ENCODE measurements around the gene PHF5A. TPM values are rescaled to one million over a fixed set of nuclear protein-coding genes. Genes with fewer than 3 reads are reported as not detected.
"Not testable (repeated sequence)": the region's sequence is repeated elsewhere in the genome, so short reads cannot be mapped to it uniquely, and the experiment has no call there.

Gene PHF5A
- polyA plus RNA-seq, 12 donors, result 31.0 to 46.9 (median 39.6) TPM; not detected in 1

DNA sequence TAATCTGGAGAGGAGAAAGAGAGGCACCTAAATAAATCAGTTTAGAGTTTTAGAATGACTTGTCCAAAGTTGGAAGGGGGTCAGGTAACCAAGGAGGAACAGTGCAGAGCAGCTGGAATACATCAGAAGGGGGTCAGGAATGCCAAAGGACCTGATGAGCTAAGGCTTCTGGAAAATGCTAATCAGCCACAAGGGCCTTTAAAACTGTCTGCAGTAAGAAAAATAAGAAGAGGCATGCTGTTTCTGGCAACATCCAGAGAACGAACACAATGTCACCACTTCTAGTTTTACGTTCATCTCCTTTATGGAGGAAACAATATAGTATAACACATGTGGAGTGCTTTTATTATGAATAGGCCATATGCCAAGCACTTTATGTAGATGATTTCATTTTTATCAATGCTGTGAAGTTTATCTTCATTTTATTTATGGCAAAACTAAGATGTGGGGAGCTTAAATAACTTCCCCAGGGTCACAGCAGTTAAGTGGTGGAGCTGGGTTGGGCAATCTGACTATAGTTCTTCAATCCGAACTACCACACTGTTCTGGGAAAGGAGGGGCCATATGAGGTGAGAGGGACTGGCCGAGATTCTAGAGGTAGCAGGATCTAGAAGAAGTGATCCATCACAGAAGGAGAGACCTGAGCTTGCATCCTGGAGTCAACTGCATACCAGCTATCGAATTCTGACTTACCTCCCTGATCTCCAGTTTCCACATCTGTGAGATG lies 23.0 kb upstream of the PHF5A start:
- DNase-seq, result peak; percentile 54

DNA sequence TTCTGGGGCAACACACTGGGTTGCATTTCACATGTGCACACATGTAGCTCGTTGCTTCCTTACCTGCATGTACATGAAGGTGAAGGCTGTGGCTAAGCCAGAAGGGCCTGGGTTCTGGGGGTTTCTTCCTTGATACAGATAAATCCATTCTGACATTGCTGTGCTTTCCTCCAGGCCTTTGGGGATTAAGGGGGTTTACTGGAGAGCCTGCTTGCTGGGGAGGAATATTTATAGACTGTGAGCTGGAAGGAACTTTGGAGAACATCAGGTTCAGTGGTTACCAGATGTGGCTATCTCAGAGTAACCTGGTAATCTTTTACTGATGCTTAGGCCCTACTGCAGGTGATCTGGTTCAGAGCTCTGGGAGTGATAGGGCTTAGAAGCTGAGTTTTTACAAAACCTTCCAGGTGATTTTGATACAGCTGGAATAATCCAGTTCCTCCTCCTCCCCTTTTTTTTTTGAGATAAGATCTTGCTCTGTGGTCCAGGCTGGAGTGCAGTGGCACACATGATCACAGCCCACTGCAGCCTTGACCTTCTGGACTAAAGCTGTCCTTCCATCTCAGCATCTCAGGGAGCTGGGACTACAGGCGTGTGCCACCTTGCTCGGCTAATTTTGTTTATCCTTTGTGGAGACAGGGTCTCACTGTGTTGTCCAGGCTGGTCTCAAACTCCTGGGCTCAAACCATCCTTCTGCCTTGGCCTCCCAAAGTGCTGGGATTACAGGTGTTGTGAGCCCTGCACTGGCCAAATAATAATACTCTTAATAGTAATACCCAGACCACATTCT lies 20.3 kb upstream of the PHF5A start:
- no peak for DNase-seq

DNA sequence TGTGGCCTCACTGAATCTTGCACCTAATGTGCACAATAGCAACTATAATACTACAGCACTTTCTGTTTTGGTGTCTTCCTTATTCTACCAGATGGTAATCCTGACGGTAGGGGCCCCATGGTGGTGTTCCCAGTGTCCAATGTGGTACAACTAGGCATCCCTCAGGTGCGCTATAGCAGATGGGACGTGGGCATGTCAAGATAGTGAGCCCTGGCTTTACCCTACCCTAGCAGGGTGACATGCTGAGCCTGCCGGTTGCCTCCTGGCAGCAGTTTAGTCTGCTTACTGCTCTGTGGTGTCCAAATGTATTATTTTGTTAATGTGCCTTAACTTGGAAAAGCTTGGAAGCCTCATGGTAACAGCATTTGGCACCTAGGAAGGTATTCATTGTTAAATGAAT lies 19.6 kb upstream of the PHF5A start:
- no peak for DNase-seq

DNA sequence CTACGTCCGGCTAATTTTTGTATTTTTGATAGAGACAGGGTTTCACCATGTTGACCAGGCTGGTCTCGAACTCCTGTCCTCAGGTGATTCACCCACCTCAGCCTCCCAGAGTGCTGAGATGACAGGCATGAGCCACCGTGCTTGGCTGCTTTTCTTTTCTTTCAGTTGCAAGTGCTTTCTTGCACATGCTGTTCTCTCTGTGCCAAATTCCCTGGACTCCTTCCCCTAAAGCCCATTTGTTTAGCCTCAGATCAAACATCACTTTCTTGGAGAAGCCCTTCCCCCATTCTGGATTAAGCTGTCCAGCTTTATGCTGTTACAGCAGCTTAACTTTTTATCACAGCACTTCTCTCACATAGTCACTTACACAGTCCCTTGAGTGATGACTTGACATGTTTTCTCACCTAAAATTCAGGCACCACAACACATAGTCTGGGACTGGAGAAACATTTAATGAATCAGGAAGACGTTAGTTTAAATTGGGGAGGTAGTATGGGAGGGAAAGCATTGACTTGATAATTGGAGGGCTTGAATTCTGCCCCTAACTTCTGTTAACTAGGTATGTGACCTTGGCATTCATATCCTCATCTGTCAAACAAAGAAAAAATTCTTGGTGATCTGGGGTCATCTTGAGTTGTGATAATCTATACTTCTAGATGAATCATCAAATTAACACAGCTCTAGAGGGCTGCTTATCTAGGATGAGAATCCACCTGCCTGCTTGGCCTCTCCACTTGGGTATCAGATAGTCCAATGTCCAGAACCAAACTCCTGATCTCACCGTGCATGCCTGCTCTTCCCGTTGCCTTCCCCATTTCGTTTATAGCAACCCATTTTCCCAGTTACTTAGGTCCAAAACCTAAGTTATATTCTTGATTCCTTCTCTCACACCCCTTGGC lies 18.8 kb upstream of the PHF5A start:
- DNase-seq, result no peak

DNA sequence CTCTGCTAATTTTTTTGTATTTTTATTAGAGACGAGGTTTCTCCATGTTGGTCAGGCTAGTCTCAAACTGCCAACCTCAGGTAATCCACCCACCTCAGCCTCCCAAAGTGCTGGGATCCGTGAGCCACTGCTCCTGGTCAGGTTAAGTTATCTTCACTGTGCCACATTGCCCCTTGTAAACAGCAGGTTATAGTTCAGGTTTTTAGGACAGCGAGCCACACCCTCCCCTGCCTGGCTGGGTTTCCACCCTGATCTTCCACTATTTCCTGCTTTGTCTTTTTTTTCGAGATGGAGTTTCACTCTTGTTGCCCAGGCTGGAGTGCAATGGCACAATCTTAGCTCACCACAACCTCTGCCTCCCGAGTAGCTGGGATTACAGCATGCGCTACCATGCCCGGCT lies 16.5 kb upstream of the PHF5A start:
- DNase-seq, result no peak

DNA sequence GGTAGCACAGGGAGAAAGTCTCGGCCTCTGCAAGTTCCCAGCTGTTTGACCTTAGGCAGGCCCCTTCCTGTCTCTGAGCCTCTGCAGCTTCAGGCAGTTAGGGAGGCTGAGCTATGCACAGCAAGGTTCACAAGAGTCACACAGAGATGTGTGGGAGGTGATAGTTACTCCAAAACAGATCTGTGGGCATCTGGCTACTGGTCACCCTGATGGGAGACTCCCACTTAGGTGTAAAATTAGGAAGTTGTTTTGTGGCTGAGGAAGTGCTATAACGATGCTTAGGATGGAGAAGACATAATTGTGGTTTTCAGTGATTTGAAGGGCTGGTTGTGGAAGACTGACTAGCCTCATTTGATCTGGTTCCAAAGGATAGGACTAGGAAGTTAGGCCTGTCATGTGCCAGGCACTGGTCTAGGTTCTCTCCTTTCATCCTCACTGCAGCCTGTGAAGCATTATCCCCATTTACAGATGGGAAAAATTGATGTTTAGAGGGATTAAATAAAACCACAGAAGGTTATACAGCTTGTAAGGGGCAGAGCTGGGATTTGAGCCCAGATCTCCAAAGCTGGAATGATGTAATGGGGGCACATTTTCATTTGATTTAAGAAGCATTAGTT lies 13.9 kb upstream of the PHF5A start:
- DNase-seq, result no peak

DNA sequence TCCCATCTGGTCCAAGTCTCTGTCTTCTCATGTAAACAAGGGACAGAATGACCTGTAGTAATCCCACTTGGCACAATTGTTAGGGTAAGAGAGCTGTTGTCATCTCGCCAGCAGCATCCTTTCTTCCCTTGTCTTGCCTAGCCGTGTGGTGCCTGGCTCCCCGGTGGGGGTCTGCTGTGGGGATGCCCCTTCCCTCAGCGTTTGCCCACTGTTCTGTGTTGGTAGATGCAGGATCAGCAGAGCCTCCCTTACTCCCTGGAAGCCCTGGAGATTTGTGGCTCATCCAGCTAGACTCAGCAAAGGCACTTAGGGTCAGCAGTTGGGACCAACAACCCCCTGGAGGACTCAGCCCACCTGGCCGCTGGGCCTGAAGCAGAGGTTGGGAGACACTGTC lies 13.4 kb upstream of the PHF5A start:
- no peak for DNase-seq

DNA sequence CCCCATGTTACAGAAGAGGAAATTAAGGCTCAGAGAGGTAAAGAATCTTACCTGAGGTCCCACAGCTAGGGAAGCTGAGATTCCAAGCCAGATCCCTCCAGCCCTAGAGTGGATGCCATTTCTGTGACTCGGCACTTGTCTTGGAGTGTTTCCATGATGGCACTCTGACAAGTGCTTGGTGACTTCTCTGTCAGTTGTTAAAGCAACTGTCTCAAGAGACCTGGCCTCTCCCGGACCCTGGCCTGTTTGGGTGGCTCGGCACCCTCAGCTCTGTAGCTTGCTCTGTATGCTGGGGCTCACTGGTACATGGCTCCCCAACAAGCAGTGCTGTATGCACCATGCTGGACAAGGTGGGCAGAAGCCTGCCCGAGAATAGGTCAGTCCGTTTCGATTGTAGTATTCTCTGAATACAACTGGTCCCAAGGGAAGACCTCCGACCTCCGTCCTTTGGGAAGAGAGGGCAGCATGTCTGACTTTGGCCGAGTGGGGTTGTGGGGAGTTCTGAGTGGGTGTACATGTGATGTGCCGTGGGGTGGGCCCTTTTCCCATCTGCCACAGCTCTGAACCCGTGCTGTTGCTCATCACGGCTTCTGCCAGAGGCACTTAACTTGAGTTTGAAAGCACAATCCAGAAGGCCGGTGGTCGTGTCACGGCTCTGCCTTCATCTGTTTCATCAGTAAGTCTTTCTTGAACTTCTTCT lies 12.8 kb upstream of the PHF5A start:
- DNase-seq, result no peak

DNA sequence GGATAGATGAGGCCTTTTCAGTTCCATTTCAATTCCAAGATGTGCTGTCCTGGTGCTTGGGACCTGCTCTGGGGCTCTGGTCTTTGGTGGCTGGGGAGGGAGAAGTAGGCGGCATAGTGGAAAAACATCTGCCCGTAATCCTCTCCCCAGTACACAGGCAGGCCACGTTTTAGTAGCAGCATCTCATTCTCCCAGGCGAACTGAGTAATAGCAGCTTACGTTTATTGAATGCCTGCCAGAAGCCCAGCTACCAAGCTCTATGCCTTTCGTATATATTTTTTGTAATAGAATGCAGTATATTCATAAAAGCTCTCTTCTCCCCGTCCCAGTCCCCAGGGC lies 11.9 kb upstream of the PHF5A start:
- DNase-seq, result no peak

DNA sequence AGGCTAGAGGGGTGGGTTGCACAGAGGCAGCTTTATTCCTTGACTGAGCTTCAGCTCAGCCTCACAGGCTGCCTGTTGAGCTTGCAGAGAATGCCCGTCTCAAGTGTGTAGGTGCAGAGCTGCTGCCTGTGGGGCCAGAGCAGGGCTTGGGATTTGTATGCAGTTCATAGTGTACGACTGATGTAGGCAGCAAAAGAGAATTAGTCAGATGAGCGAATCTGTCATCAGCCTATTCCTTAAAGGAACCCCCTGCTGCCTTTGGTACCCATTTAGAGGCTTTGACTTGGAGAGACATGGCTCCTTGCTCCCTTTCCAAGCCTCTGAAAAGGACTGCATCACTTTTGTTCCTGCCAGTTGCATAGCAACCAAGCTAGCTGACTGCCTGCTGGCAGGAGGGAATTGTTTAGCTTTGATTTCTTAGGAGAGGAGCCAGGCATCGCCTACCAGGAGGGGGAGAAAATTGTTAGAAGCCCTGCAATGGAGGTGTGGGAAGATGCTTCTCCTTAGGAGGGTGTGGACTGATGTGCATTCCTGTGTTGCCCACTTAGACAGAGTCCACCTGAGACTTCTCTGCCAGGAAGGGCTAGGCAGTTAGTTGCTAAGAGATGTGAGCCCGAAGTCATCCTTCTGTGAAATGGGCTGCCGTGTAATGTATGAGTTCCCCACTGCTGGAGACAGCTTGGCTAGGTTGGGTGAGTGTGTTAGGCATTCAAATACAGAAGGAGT lies 11.3 kb upstream of the PHF5A start:
- DNase-seq, result no peak

DNA sequence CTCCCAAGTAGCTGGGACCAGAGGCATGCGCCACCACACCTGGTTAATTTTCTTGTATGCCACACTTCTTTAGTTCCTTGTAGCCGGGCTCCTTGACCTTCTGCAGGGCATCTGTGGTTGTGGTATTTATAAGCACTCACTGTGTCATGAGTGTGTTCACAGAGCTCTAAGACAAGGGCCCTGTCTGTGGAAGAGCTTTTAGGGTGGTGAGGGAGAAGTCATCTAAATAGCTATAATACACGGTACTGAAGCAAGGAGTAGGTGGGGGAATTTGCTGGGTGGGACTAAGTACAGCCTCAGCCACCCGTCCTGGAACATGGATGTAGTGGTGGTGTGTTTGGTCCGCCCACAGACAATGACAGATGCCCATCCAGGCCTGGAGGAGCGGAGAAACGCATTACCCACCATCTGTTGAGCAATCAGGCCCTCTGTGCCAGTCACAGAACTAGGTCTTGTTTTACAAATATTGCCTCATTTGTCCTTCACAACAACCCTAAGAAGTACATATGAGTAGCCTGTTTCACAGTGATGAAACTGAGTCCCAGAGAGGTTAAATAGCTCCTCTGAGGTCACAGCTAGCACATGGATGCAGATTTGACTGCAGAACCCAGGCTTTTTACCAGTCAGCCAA lies 10.5 kb upstream of the PHF5A start:
- no peak for DNase-seq

DNA sequence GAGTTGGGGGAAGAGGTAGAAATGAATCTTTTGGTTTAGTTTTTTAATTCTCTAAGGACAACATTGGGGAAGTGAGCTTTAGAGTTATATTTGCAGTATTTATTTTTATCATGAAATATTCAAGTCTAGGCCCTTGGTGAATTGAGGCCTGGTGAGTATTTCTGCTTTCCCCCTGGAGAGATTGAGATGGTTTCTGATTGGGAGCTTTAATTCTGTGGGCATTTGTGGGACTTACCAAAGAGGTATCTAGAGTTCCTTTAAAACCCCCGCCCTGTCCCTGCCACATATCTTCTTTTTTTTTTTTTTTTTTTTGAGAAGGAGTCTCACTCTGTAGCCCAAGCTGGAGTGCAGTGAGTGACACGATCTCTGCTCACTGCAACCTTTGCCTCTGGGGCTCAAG lies 10.0 kb upstream of the PHF5A start:
- no peak for DNase-seq

DNA sequence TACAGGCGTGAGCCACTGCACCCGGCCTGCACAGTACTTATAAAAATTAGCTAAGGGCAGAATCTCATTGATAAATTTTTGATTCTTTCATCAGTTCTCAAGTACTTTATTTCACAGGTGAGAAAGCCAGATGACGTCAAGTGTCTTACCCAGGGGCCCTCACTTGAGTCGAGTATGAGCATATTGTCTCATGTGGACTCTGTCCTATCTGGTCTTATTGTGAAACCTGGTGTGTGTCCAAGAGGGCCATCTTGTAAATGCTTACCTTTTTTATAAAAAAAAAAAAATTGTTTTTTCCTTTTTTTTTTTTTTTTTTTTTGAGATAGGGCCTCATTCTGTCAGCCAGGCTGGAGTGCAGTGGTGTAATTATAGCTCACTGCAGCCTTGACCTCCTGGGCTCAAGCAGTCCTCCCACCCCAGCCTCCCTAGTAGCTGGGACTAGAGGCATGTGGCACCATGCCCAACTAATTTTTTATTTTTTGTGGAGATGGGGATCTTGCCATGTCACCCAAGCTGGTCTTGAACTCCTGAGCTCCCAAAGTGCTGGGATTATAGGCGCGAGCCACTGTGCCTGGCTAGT lies 6.5 kb upstream of the PHF5A start:
- no peak for DNase-seq

DNA sequence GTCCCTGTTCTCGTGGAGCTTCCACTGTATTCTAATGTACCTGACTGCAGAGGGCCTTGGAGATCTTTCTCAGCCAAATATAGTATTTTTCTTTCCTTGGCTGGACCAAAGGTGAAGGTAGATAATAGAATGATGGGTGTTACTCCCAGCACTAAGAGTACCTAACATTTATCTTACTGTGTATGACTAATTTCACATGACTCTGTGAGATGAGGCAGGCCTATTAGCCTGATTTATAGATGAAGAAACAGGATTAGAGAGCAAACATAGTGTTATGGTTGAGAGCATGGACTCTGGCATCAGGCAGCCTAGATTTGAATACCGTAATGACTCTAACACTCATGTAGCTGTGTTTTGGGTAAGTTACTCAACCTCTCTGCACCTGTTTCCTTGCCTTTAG lies 3.1 kb upstream of the PHF5A start:
- no peak for DNase-seq

DNA sequence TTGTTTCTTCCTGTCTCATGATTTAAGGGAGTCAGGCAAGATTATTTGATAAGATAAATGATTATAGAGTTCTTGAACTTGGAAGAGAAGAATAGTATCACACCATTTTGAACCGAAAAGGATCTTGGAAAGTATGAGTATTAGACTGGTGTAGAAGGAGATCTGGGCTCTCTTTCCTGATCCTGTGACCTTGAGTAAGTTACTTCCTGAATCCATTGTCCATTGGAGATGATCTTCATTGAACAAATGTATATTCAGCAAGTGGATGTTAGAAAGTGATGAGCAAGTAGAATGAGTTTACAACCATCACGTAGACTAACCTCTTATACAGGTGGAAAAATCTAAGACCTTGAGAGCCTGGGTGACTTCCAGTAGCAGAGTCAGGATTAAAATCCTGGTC lies 2.4 kb upstream of the PHF5A start:
- DNase-seq, result no peak

DNA sequence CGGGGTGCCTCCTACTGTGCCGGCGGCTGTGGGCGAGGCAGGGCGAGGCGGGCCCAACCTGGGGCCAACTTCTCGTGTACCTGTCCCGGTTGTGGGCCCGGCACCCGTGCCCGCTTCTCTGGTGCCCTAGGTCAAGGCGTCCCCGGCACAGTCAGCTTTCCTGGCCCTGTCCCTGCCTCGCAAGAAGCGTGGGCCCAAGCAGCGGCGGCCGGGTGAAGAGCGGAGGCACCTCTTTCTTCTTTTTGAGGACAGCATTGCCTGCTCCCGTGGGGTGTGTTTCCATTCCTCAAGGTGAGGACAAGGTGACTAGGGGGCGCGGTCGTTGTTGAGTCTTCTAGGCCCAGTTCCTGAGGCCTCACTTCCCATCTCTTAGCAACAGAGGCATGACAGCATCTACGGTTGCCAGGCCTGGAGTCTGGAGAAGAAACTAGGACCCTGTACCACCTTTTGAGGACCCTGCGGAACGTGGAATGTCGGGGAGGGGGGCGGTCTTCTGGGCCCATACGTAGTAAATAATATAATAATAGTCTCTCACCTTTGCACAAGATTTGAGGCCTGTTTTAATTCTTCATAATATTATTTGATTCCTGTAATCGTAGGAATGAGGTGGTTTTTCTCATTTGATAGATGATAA lies 843 bp upstream of the PHF5A start:
- DNase-seq, result peak; percentile 19

DNA sequence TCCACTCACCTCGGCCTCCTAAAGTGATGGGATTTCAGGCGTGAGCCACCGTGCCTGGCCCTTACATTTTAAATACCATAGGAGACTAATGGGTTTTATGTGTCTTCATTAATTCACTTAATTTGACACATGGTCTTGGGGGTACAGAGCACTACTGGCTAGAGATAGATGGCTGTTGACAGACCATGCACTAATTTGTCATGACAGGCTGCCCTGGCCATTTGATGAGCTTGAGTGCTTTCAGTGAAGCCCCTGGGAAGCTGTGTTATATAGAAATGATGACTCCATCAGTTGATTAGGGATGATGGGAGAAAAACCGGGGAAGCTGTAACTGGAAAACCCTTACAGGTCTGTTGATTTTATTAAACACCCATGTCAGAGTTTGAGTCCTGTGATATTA lies 6.6 kb downstream of the PHF5A start:
- DNase-seq, result no peak

DNA sequence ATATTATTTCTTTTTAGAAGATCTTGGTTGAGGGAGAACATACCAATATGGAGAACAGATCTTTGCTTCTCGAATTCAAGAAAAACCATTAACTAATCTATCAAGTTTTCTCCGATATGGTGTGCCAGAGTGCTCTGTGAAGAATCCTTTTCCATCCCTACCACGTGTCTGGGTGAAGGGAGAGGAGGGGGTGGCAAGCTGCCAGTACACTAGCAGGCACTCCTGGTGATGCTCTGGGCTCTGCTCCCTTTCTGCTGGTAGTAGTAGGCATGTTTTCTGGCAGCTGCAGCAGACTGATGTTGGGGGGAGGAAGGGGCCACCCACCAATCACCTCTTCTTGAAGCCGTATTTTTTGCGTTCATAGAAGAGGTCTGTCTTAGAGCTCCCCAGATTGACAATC lies 8.4 kb downstream of the PHF5A start:
- not testable (repeated sequence) for DNase-seq

DNA sequence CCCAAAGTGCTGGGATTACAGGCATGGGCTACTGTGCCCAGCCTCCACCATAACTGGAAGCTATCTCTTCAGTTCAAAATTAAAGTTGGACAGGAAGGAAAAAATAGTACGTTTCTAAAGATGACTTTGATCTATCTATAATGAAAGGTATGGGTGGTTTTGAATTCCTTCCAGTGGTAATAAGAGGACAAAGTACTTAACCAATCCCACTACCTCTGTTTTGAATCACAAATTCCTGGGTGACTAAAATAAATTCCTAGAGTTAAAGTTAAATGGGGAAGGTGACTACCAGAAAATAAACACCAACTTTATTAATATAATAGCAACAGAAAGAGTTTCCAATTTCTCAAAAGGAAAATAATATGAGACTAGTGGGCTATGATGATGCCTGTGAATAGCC lies 9.1 kb downstream of the PHF5A start:
- no peak for DNase-seq
